ENCODE results near the gene SEC16B.

- TF ChIP-seq RAD21 (IDR thresholded peaks at IDR 0.05; ENCODE audit: low read depth) (no peak), FOXM1 (IDR thresholded peaks at IDR 0.05; ENCODE audit: borderline replicate concordance, low read depth) (no peak)
Observed at GRCh38 chr1:177984761-177985160, 14.9 kb upstream of the SEC16B start.

Measured in Ishikawa (cell line).